Measurements from ENCODE around the gene INPP5F.

Gene INPP5F

DNA sequence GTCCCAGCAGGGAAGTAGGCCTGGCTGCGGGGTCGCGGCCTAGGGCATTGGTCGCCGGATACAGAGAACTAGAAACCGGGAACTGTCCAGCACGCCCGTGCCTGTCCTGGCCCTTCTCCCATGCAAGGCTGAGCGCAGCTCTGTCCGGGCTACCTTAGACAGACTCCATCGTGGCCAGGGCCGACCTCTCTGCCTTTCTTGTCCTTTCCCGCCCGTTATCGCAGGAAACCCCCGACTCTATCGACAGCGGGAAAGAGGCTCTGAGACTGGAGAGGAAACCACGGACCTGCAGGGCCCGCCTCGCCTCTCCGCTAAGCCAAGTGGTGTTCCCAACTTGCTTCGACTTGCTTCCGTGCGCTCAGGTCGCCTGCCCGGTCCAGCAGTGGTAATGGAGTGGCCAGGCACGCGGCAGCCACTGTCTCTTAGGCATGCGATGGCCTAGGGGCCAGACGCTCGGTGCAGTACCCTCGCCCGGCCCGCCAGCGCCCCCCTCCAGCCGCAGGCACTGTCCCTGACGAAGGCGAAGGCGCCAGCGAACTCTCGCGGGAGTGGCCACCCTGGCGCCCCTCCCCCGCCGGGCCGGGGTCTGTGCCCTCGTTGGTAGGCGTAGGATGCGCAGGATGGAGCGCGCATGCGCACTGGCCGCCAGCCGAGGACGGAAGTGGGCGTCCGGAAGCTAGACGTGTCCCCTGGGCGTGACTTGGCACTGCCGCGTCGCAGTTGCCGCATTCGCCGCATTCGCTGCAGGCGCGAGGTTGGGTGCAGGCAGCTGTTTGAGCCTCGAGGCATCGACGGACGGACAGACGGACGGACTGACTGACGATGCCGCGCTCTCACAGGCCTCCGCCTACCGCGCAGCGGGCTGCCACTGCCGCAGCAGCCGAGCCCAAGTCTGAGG lies 92.4 kb downstream of the INPP5F start:
- peak; percentile 54 for DNase-seq (ENCODE audit: low spot score)

DNA sequence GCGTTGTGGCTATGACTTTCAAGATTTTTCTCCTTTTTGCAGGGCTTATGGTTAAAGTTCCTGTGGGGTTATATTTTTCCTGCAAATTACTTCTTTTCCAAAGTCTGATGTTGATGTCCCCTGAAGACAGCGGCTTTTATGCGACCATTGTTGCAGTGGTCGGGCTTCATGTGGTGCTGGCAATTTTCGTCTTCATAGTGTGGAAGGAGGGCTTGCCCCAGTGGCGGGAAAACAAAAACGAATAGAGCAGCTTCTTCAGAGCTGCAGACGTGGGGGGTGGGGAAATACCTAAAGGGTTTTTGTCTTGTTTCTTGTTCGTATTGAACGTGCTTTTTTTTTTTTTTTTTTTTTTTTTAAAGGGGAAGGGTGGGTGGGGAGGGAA lies 93.0 kb downstream of the INPP5F start:
- DNase-seq (ENCODE audit: low spot score), result no peak

DNA sequence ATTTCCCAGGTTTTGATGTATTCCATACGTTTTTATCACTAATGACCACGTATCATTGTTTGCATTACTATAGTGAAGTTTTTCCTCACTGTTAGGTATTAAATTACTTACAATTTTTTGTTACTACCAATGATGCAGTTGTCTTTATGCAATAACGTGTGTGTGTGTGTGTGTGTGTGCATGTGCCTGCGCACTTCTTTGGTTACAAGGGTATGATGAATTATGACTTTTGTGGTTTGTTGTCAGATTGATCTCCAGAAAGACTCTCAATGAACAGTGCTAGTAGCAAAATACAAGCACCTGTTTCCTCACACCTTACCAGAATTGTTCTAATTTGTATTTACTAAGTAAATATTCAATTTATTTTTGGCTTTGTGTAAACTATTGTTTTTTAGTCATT lies 95.3 kb downstream of the INPP5F start:
- DNase-seq (ENCODE audit: low spot score), result no peak

DNA sequence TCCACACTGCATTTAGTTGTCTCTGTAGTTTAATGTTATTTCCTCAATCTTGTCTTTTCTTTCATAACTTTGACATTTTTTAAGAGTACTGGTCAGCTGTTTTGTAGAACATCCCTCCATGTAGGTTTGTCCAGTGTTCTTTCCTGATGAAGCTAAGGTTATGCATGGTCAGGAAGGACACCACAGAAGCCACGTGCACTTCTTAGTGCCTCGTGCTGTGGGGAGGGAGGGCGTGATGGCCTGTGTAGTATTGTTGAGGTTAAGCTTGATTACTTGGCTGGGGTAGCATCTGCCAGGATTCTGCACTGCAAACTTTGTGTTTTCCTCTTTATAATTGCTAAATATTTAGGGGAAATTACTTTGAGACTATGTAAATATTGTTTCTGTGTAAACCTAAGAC lies 98.4 kb downstream of the INPP5F start:
- DNase-seq (ENCODE audit: low spot score), result no peak

DNA sequence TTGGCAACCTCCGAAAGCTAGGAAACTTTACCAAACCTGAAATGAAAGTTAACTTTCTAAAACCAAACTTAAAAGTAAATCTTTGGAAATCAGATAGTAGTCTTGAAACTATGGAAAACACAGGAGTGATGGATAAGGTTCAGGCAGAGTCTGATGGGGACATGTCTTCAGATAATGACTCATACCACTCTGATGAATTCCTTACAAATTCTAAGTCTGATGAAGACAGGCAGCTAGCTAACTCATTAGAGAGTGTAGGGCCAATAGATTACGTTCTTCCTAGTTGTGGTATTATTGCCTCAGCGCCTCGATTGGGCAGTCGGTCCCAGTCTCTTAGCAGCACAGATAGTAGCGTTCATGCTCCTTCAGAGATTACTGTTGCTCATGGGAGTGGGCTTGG lies 100.9 kb downstream of the INPP5F start:
- no peak for DNase-seq (ENCODE audit: low spot score)

DNA sequence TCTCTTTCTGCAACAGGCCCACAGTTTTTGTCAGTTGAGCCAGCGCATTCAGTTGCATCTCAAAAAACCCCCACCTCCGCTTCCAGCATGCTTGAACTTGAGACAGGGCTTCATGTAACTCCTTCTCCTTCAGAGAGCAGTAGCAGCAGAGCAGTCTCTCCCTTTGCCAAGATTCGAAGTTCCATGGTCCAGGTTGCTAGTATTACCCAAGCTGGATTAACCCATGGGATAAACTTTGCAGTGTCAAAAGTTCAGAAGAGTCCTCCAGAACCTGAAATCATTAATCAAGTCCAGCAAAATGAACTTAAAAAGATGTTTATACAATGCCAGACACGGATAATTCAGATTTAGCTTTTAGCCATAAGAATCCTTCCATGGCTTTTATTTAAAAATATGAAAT lies 101.6 kb downstream of the INPP5F start:
- DNase-seq (ENCODE audit: low spot score), result no peak

DNA sequence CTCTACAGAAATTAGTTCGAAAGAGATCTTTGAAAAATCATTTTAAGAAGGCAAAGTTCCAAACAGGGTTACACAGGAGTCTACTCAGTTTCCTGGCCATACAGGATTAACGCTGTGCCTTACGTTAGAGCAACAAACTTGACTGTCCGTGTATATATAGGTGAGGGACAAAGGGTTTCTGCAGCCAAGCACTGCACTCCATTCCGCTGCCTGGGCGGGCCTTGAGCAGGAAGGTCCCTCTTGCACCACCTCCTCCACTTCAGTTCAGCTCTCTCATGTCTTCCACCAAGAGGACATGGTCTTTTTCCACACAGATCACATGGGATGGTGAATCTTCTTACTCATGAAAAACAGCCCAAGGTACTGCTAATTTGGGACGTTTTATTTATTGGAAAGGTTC lies 103.6 kb downstream of the INPP5F start:
- no peak for DNase-seq (ENCODE audit: low spot score)

DNA sequence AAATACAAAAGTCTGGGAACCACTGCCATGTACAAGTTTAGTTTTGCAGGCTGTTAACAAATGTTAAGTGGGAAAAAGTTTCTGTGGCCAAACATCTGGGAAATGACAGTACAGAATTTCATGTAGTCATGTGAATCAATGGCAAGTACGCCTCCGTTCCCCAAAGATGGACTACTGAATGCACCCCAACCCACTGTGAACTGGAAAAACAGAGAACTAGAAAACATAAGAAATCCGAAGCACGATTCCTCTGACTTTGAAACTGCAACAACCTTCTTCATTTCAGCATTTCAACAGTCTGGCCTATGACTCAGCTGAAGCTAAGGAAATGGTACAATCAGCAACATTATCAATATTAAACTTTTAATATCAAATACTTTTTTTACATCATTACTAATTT lies 105.0 kb downstream of the INPP5F start:
- no peak for DNase-seq (ENCODE audit: low spot score)

DNA sequence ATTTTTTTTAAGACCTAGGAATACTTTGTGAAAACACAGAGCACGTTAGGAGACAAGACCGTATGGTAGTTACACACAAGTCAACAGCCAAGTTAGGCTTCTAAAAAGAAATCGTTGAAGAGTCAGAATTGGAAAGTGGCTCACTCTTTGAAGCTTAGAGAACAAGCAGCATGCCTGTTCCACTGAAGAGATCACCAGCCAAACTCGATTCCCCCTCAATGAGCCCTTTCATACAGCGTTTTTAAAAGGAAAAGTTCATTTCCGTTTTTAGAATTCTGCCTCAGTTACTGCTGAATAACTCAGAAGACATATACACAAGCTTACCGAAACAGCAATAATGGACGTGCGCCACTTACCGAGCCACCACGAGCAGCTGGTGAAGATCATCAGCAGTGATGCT lies 105.8 kb downstream of the INPP5F start:
- DNase-seq (ENCODE audit: low spot score), result no peak

DNA sequence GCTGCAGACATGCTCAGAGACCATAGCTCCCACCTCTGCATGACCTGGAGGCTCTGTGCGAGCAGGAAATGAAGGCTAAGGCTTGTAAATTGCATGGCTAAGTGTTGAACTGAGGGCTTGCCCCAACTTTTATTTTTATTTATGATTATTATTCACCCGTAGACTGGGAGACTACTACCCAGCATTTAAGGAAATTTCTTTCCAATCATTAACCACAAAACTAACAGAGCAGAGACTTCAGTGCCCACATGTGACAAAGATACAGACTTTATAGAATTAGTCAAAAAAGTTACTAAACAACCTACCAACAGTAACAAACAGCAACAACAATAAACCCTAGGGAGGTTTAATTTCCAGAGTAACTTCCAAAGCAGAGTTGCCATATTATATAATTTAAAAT lies 107.1 kb downstream of the INPP5F start:
- DNase-seq (ENCODE audit: low spot score), result no peak

DNA sequence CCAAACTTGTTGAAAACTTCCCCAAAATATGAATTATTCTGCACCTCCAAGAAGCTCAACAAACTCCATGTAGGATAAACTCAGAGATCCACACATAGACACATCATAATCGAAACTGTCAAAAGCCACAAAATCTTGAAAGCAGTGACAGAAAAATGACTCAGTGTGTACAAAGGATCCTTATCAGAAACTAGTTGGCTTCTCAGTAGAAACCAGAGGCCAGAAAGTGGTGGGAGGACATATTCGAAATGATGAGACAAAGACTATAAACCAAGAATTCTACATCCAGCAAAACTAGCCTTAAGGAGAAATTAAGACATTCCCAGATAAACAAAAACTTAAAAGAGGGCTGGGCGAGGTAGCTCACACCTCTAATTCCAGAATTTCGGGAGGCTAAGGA lies 108.3 kb downstream of the INPP5F start:
- no peak for DNase-seq (ENCODE audit: low spot score)

DNA sequence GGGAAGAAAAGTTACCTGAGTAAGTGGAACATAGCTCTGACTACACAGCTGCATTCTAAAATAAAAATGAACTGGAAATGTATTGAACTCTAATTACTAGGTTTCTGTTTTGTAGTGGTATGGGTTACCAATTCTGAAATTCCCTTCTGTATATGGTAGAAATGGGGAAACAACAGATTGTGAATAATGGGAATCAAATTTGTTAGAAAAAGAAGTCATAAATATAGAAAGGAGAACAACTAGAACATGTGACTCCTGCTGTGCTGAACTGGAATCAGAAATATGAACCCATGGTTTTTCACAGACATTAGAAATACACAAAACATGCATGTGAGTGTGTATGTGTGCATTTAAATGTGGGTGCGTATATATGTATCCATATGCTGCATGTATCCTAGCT lies 119.8 kb downstream of the INPP5F start:
- no peak for DNase-seq (ENCODE audit: low spot score)

DNA sequence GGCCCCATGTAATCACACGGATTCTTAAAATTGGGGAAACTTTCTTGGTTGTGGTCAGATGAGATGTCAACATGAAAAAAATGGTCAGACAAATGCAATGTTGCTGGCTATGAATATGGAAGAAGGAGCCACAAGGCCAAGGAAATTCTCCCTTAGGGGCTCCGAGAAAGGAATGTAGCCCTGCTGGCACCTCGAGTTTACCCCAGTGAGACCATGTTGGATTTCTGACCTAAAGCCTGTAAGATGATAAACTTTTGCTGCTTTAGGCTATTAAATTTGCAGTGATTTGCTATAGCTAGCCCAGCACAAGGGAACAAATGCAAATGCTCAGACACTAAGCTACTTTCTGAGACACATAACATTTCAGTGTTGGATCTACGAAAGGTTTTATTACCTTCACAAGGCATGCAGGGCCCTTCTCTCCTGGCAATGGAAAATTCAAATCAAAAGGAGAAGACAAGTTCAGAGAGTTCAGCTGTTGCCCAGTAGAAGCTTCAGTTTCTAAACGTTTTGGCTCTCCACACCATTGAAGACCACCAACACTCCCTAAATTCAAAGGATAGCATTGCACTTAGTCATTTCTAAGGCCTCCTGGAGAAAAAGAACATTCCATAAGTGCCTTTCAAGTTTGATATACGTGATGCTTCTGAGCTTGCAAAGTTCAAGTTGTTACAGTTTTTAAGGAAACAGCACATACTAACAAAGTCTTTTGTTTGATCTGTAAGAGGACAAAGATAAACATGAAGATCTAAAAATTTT lies 123.4 kb downstream of the INPP5F start:
- DNase-seq (ENCODE audit: low spot score), result peak; percentile 56

DNA sequence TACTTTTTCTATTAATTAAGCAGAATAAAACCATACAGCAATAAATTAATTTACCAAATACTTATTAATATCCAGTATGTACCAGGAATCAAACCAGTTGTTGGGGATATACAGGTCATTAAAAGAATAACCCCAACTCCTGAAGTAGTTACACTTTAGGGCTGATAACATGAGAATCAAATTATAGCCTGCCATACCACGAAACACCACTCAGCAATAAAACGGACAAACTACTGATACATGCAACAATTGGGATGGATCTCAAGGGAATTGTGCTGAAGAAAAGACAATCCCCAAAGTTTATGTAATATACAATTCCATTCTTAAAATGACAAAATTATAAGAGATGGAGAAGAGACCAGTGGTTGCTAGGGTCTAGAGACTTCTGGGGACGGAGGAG lies 124.1 kb downstream of the INPP5F start:
- no peak for DNase-seq (ENCODE audit: low spot score)

DNA sequence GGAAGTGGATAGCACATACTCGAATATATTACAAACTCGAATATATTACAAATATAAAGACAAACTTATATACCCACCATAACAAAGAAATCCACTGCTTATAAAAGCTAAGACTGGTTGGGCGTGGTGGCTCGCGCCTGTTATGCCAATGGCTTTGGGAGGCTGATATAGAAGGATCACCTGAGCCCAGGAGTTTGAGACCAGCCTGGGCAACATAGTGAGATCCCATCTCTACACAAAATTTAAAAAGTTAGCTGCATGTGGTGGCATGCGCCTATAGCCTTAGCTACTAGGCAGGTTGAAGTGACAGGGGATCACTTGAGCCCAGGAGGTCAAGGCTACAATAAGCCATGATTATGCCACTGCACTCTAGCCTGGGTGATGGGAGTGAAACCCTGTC lies 126.4 kb downstream of the INPP5F start:
- no peak for DNase-seq (ENCODE audit: low spot score)

DNA sequence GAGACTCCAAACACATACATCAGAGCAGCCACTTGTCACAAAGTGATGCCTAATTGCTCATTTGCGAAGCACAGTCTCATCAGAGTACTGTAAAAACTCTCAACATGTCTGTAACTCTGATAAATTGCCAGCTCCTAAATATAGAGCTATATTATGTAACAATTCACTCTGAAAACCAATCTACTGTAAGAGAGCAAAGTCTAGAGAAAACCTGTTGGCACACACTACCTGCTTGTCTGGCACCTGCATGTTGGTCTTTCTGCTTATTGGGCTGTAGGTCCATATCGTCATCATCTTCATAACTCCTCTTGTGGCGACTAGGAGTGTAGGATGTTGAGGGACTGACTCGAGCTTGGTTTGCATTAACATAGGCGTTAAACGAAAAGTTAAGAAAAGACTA lies 127.0 kb downstream of the INPP5F start:
- no peak for DNase-seq (ENCODE audit: low spot score)

DNA sequence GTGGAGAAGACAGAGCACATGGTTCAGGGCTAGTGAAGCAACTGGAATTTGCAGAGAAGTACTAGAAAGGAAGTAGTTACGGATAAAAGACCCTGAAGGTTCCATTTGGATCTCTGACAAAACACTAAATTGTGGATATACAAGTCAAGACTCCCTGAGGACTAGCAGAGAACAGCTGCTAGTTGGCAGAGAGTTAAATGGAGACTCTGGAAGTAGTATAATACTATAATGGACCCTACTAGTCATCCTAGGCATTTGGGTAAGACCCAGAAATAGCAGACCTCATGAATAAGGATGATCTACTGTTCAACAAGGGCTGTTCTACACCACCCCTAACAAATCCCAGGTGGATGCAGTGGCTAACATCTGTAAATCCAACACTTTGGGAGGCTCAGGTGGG lies 127.7 kb downstream of the INPP5F start:
- no peak for DNase-seq (ENCODE audit: low spot score)

DNA sequence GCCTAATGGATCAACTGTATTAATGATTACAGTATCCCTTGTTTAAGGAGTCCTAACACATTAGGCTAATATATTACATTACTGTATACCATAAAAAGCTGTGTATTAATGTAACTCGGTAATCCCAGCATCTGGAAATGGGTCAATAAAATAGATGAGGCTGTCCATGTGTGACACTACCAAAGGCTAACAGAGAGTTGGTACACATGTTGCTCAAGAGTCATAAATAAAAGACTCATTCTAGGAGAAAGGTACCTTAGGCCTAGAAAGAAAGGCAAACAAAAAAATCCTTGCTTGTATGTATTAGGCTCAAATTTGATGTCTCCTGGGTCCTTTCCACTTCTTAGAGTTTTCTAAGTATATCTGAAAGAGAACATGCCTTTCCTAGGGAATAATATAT lies 132.2 kb downstream of the INPP5F start:
- DNase-seq (ENCODE audit: low spot score), result no peak

DNA sequence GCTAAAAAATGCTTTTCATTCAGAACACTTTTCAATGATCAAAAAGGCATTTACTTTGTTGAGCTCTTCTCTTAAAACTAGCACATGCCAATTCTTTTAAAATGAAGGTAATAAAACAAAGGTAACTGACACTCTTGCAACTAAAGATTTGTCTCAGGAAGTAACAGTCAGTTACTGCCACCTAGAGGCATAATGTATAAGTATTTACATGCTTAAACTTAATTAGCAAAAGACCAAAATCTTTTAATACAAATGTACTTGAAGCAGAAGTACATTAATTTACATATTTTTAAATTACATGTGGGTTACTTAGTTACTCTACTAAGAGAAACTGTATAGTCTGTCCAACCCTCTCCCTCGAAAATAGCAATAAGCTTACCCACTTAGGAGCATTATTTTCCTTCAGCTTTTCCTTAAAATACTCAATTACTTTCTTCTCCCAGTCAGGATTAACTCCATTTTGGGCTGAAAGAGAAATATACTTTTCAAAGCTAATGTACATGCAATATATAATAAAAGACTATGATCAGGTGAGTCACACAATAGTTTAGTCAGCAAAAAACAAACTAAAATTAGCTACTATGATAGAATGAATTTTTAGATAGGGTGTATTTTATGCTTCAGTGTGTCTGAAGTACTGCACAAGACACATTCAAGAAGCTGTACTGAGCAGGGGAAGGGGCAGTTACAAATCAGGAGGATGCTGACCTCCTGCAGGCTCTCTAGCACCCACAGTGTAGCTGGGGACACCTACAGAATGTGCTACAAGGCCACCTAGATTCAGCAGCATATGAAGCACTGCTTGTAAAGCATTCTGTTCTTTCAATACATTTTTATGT lies 133.8 kb downstream of the INPP5F start:
- DNase-seq (ENCODE audit: low spot score), result peak; percentile 30

DNA sequence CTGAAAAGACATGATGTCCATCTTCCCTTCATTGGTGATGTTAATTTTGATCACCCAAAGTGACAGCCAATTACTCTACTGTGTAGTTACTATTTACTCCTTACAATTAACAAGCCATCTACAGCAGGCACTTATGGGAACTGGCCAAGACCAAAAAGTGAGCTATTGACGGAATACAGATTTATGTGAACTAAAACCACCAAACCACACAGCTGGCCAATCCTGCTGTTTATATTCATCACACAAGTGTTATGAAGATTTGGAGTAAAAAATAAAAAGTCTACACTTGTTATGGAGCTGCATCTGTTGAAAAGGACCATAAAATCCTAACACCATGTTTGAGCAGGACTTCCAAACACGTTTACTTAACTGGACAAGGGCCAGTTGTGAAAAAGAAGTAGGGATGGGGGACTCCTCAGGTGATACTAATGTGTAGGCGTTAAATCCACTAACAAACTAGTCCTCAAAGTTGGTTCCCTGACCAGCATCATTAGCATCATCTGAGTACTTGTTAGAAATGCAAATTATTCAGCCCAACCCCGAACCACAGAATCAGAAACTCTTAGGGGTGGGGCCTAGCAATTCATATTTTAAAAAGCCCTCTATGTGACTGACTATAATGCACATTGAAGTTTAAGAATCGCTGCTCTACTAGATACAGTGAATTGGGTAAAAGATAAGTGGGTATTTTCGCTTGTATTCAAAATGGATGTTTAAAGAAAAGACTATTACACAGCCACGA lies 135.2 kb downstream of the INPP5F start:
- no peak for DNase-seq (ENCODE audit: low spot score)

DNA sequence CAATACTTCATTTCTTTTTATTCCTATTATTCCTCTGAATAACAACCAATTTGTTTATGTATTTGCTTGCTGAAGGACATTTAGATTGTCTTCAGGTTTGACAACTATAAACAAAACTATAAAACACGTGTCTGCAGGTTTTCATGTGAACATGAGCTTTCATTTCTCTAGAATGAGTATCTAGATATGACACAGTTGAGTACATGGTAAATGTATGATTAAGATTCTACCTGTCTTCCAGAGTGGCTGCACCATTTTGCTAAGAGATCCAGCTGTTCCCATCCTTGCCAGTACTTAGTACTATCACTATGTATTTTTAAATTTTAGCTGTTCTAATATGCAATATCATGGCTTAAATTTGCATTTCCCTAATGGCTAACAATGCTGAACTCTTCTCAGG lies 136.7 kb downstream of the INPP5F start:
- DNase-seq (ENCODE audit: low spot score), result no peak

Measured in AG08395 (cell line).